ENCODE results near the gene PUS3.

PUS3 gene

DNA sequence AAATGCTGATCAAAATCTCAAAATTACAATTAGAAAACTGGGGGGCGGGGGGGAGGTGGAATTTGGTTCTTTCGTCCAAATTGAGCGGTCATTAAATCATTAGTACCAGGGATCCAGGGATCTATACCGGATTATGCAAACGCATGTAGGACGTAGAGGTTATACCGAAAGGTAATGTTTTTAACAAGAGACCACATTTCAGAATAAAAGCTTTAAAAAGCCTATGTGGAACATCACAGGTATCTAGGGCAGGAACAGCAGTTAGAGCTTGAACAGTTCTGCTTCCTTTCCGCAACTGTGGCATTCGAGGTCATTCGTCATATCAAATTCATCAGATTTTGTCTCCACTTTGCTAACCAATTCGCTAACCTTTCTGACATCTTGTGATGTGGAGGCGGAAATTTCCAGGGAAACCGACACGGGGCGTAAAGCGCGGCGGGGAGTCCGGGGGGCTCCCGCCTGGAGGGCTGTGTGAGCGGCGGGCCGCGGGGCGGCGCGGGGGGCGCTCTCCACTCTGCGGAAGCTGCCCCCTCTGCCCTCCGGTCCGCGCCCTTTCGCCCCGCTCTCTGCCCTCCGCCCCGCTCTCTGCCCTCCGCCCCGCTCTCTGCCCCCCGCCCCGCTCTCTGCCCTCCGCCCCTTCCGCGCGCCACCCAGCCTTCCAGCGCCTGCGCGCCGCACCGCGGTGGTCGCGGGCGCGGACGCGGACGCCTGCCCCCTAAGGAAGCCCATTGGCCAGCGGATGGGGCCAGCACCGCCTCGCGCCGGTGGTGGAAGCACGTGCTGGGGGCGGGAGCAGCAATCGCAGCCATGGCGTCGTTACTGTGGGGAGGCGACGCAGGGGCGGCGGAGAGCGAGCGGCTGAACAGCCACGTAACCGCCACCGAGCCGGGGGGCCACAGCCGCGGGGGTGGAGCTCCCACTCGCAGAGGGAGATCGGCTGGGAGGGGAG is 979 bp upstream of the PUS3 start, which contains the start of gene DDX25:
TSS of gene DDX25 (plus strand) at position 798 of the 949 bp plus-strand sequence. CDS start at position 808, 10 bp downstream.
- TF ChIP-seq CTCF (conservative IDR thresholded peaks at IDR 0.05; ENCODE audit: low read depth, low read length): no peak
- H2AFZ ChIP-seq (ENCODE audit: low read depth): no peak within 1 kb of the TSS
- peak within 1 kb of the TSS; percentile 66; the same call in 1 of the 2 replicates for H3K4me2 ChIP-seq
- H3K79me2 ChIP-seq (ENCODE audit: insufficient read depth, low read depth): peaks cover 6% of the 10 kb centered on the region; the same call in 1 of the 2 replicates
- H3K9ac ChIP-seq: no peak within 1 kb of the TSS
- no peaks in the 10 kb centered on the region for H3K4me1 ChIP-seq (ENCODE audit: low read depth, poor library complexity, severe bottlenecking)
- no peaks in the 10 kb centered on the region for H3K36me3 ChIP-seq (ENCODE audit: insufficient read depth)
- H3K27me3 ChIP-seq (ENCODE audit: insufficient read depth, low read depth): no peaks in the 10 kb centered on the region
- no peak within 1 kb of the TSS for H3K27ac ChIP-seq
- no peaks in the 10 kb centered on the region for H4K20me1 ChIP-seq (ENCODE audit: insufficient read depth)
- H3K4me3 ChIP-seq (IDR thresholded peaks at IDR 0.05; ENCODE audit: insufficient read depth, low read depth, low read length): no peak within 1 kb of the TSS

- Histone ChIP-seq H3K27me3 (ENCODE audit: insufficient read depth, low read depth) (no peaks in the 10 kb centered on the region), H3K4me3 (IDR thresholded peaks at IDR 0.05; ENCODE audit: insufficient read depth, low read depth, low read length) (no peak overlapping the region), H3K9ac (peak overlapping the region; percentile 63; the same call in 1 of the 2 replicates), H4K20me1 (ENCODE audit: insufficient read depth) (no peaks in the 10 kb centered on the region), H3K4me2 (peak overlapping the region; percentile 66), H2AFZ (ENCODE audit: low read depth) (peak overlapping the region; percentile 47; the same call in 1 of the 2 replicates), H3K4me1 (ENCODE audit: low read depth, poor library complexity, severe bottlenecking) (peaks cover 4% of the 10 kb centered on the region), H3K79me2 (ENCODE audit: insufficient read depth, low read depth) (peaks cover 13% of the 10 kb centered on the region; the same call in 1 of the 2 replicates), H3K27ac (peak overlapping the region; percentile 59), H3K36me3 (ENCODE audit: insufficient read depth) (no peaks in the 10 kb centered on the region)
- TF ChIP-seq CTCF (conservative IDR thresholded peaks at IDR 0.05; ENCODE audit: low read depth, low read length): no peak
These were observed 604 bp downstream of the PUS3 start for GRCh38 chr11:125902277-125902926.

GRCh38 chr11:125901872-125902271 is 1.1 kb downstream of the PUS3 start:
- no peak for TF ChIP-seq CTCF (conservative IDR thresholded peaks at IDR 0.05; ENCODE audit: low read depth, low read length)
- H3K4me1 ChIP-seq (ENCODE audit: low read depth, poor library complexity, severe bottlenecking): peaks cover 10% of the 10 kb centered on the region
- no peak overlapping the region for H3K27ac ChIP-seq
- H2AFZ ChIP-seq (ENCODE audit: low read depth): no peak overlapping the region
- no peak overlapping the region for H3K4me3 ChIP-seq (IDR thresholded peaks at IDR 0.05; ENCODE audit: insufficient read depth, low read depth, low read length)
- H3K27me3 ChIP-seq (ENCODE audit: insufficient read depth, low read depth): no peaks in the 10 kb centered on the region
- 0 out of 2 replicates have a peak overlapping the region, but pooled peaks have one; percentile 7 for H3K4me2 ChIP-seq
- H3K36me3 ChIP-seq (ENCODE audit: insufficient read depth): no peaks in the 10 kb centered on the region
- H4K20me1 ChIP-seq (ENCODE audit: insufficient read depth): no peaks in the 10 kb centered on the region
- peaks cover 18% of the 10 kb centered on the region; the same call in 1 of the 2 replicates for H3K79me2 ChIP-seq (ENCODE audit: insufficient read depth, low read depth)
- no peak overlapping the region for H3K9ac ChIP-seq

DNA sequence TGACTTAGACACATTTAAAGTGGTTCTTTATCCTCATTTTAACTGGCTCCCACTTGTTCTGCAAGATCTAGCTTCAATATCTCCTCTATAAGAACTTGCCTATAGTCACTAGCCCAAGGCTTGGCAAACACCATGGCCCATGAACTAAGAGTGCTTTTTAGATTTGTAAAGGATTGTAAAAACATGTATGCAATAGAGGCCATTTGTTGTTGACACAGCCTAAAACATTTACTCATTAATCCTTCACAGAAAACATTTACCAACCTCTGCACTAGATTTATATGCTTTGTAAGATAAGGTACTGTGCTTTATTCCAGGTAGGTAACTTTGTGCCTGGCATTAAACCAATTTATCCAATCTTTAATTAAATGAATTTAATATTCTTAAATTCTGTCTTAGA is 10.0 kb downstream of the PUS3 start:
- no peaks in the 10 kb centered on the region for H4K20me1 ChIP-seq (ENCODE audit: insufficient read depth)
- H3K79me2 ChIP-seq (ENCODE audit: insufficient read depth, low read depth): peaks cover 47% of the 10 kb centered on the region
- no peak overlapping the region for H3K27ac ChIP-seq
- no peak overlapping the region for H3K4me3 ChIP-seq (IDR thresholded peaks at IDR 0.05; ENCODE audit: insufficient read depth, low read depth, low read length)
- TF ChIP-seq CTCF (conservative IDR thresholded peaks at IDR 0.05; ENCODE audit: low read depth, low read length): no peak
- H3K4me2 ChIP-seq: no peak overlapping the region
- H3K36me3 ChIP-seq (ENCODE audit: insufficient read depth): 0 out of 2 replicates have a peak, but pooled peaks cover 3% of the 10 kb centered on the region
- H3K9ac ChIP-seq: no peak overlapping the region
- no peaks in the 10 kb centered on the region for H3K27me3 ChIP-seq (ENCODE audit: insufficient read depth, low read depth)
- no peak overlapping the region for H2AFZ ChIP-seq (ENCODE audit: low read depth)
- peaks cover 31% of the 10 kb centered on the region for H3K4me1 ChIP-seq (ENCODE audit: low read depth, poor library complexity, severe bottlenecking)
